ENCODE data around the gene GCG.

The GCG gene

GRCh38 chr2:162152147-162152546 lies at the start of gene GCG:
TSS of gene GCG (minus strand) at chr2:162152247. CDS start at chr2:162149178, 3,069 bp downstream.
- DNase-seq (ENCODE audit: low read depth in 1 of 2, low spot score in 1 of 2) = no peak

- DNase-seq (ENCODE audit: low read depth in 1 of 2, low spot score in 1 of 2) = no peak
These were observed 48.6 kb upstream of the GCG start for GRCh38 chr2:162200636-162201035.

GRCh38 chr2:162199913-162200312 lies 47.9 kb upstream of the GCG start:
- no peak for DNase-seq (ENCODE audit: low read depth in 1 of 2, low spot score in 1 of 2)

GRCh38 chr2:162198239-162198638 lies 46.2 kb upstream of the GCG start:
- DNase-seq (ENCODE audit: low read depth in 1 of 2, low spot score in 1 of 2) = no peak

GRCh38 chr2:162197069-162197825 lies 45.2 kb upstream of the GCG start:
- DNase-seq (ENCODE audit: low read depth in 1 of 2, low spot score in 1 of 2) = no peak

GRCh38 chr2:162196638-162197037 lies 44.6 kb upstream of the GCG start:
- DNase-seq (ENCODE audit: low read depth in 1 of 2, low spot score in 1 of 2) = no peak

- no peak for DNase-seq (ENCODE audit: low read depth in 1 of 2, low spot score in 1 of 2)
These were observed 36.4 kb upstream of the GCG start for GRCh38 chr2:162188451-162188850.

GRCh38 chr2:162185541-162186232 lies 33.6 kb upstream of the GCG start:
- DNase-seq (ENCODE audit: low read depth in 1 of 2, low spot score in 1 of 2) = no peak

- no peak for DNase-seq (ENCODE audit: low read depth in 1 of 2, low spot score in 1 of 2)
These were observed 32.9 kb upstream of the GCG start for GRCh38 chr2:162184821-162185450.

GRCh38 chr2:162184359-162184758 lies 32.3 kb upstream of the GCG start:
- no peak for DNase-seq (ENCODE audit: low read depth in 1 of 2, low spot score in 1 of 2)

- no peak for DNase-seq (ENCODE audit: low read depth in 1 of 2, low spot score in 1 of 2)
These were observed 30.3 kb upstream of the GCG start for GRCh38 chr2:162182395-162182794.

- no peak for DNase-seq (ENCODE audit: low read depth in 1 of 2, low spot score in 1 of 2)
These were observed 25.3 kb upstream of the GCG start for GRCh38 chr2:162177301-162177700.

GRCh38 chr2:162175714-162176113 lies 23.7 kb upstream of the GCG start:
- DNase-seq (ENCODE audit: low read depth in 1 of 2, low spot score in 1 of 2) = no peak

GRCh38 chr2:162174746-162175145 lies 22.7 kb upstream of the GCG start:
- no peak for DNase-seq (ENCODE audit: low read depth in 1 of 2, low spot score in 1 of 2)

- no peak for DNase-seq (ENCODE audit: low read depth in 1 of 2, low spot score in 1 of 2)
These were observed 20.8 kb upstream of the GCG start for GRCh38 chr2:162172802-162173370.

GRCh38 chr2:162166745-162167144 lies 14.7 kb upstream of the GCG start:
- no peak for DNase-seq (ENCODE audit: low read depth in 1 of 2, low spot score in 1 of 2)

GRCh38 chr2:162166174-162166573 lies 14.1 kb upstream of the GCG start:
- DNase-seq (ENCODE audit: low read depth in 1 of 2, low spot score in 1 of 2) = no peak

- DNase-seq (ENCODE audit: low read depth in 1 of 2, low spot score in 1 of 2) = no peak
These were observed 12.8 kb upstream of the GCG start for GRCh38 chr2:162164802-162165201.

- no peak for DNase-seq (ENCODE audit: low read depth in 1 of 2, low spot score in 1 of 2)
These were observed 7.4 kb upstream of the GCG start for GRCh38 chr2:162159446-162159845.

- DNase-seq (ENCODE audit: low read depth in 1 of 2, low spot score in 1 of 2) = no peak
These were observed 4.1 kb upstream of the GCG start for GRCh38 chr2:162156149-162156548.

GRCh38 chr2:162155093-162155492 lies 3.0 kb upstream of the GCG start:
- no peak for DNase-seq (ENCODE audit: low read depth in 1 of 2, low spot score in 1 of 2)

All from activated T-helper 1 cell treated with anti-CD3 and anti-CD28 coated beads, Interleukin-2, amount 50 U/mL, for 16 hours (primary cell).